OCI-LY1 (cell line): ENCODE results near the gene MCTP1.

Source experiments
- H2AFZ ChIP-seq: fragments of 200-600 bp; sonication (generic), shearing (Covaris generic); 2 replicates; pipeline ENCODE4 v1.6.0; 2014; ENCODE audit warnings: antibody characterized with exemption, mild to moderate bottlenecking, low read length
- H3F3A ChIP-seq: fragments of 200-600 bp; sonication (generic), shearing (Covaris generic); 2 replicates; pipeline ENCODE4 v1.6.0; 2014; ENCODE audit warnings: mild to moderate bottlenecking, antibody characterized with exemption, low read length, moderate library complexity; ENCODE audit not compliant: insufficient read depth
- H3K27ac ChIP-seq: fragments of 200-600 bp; sonication (generic); 2 replicates; pipeline ENCODE4 v1.5.1; 2014; ENCODE audit warnings: low read length, mixed run types, mild to moderate bottlenecking, low read depth; ENCODE audit not compliant: poor library complexity, severe bottlenecking
- H3K27me3 ChIP-seq: fragments of 200-600 bp; sonication (generic); 2 replicates; pipeline ENCODE4 v1.6.0; 2014; ENCODE audit warnings: antibody characterized with exemption, mild to moderate bottlenecking, low read length, moderate library complexity; ENCODE audit not compliant: insufficient read depth
- H3K36me3 ChIP-seq: fragments of 200-600 bp; sonication (generic); 2 replicates; pipeline ENCODE4 v1.6.1; 2014; ENCODE audit warnings: mild to moderate bottlenecking, antibody characterized with exemption, low read length, moderate library complexity, mixed read lengths; ENCODE audit not compliant: insufficient read depth
- H3K4me1 ChIP-seq: fragments of 200-600 bp; sonication (generic); 2 replicates; pipeline ENCODE4 v1.5.1; 2014; ENCODE audit warnings: mild to moderate bottlenecking, low read length, moderate library complexity; ENCODE audit not compliant: insufficient read depth, severe bottlenecking
- H3K4me2 ChIP-seq: fragments of 200-600 bp; sonication (generic), shearing (Covaris generic); 2 replicates; pipeline ENCODE4 v1.6.1; 2014; ENCODE audit warnings: low read length
- H3K4me3 ChIP-seq: fragments of 200-600 bp; sonication (generic); 2 replicates; pipeline ENCODE4 v1.5.1; 2014; ENCODE audit warnings: low read length, low read depth, mild to moderate bottlenecking, mixed read lengths; ENCODE audit not compliant: poor library complexity, severe bottlenecking
- H3K79me2 ChIP-seq: fragments of 200-600 bp; shearing (Covaris generic); 2 replicates; pipeline ENCODE4 v1.6.1; 2016; ENCODE audit warnings: mixed run types, low read length, mixed read lengths; ENCODE audit not compliant: insufficient read depth
- H3K9ac ChIP-seq: fragments of 200-600 bp; sonication (generic), shearing (Covaris generic); 2 replicates; pipeline ENCODE4 v1.6.1; 2014; ENCODE audit warnings: mild to moderate bottlenecking, low read length, mixed read lengths
- H3K9me2 ChIP-seq: fragments of 200-600 bp; sonication (generic), shearing (Covaris generic); 2 replicates; pipeline ENCODE4 v1.6.1; 2014; ENCODE audit warnings: low read depth, mild to moderate bottlenecking, low read length, mixed read lengths
- H3K9me3 ChIP-seq: fragments of 200-600 bp; shearing (Covaris generic); 2 replicates; pipeline ENCODE4 v1.6.1; 2014; ENCODE audit warnings: low read length, mixed read lengths
- H4K20me1 ChIP-seq: fragments of 200-600 bp; sonication (generic), shearing (Covaris generic); 2 replicates; pipeline ENCODE4 v1.6.0; 2016; ENCODE audit warnings: mild to moderate bottlenecking, low read length; ENCODE audit not compliant: insufficient read depth
- CTCF ChIP-seq: fragments of 200-600 bp; sonication (generic), shearing (Covaris generic); IDR thresholded peaks from 2 replicates; pipeline ENCODE4 v1.5.1; 2017; ENCODE audit warnings: mild to moderate bottlenecking, antibody characterized with exemption, low read length, moderate library complexity, mixed read lengths
- EZH2 ChIP-seq: fragments of 200-600 bp; sonication (generic), shearing (Covaris generic); IDR thresholded peaks from 2 replicates; pipeline ENCODE4 v1.8.0; 2017; ENCODE audit warnings: borderline replicate concordance, mixed run types, mild to moderate bottlenecking, antibody characterized with exemption, low read length, moderate library complexity, mixed read lengths

The MCTP1 gene

GRCh38 chr5:94788527-94788926 is 496.4 kb downstream of the MCTP1 start:
- TF ChIP-seq CTCF: no peak
- no peak for TF ChIP-seq EZH2
- Histone ChIP-seq H3K36me3 (no peaks in the 10 kb centered on the region), H2AFZ (no peak overlapping the region), H3K27me3 (no peaks in the 10 kb centered on the region), H3K9me2 (no peaks in the 10 kb centered on the region), H3K9ac (no peak overlapping the region), H3K9me3 (no peaks in the 10 kb centered on the region), H3K4me3 (no peak overlapping the region), H3F3A (no peaks in the 10 kb centered on the region), H3K27ac (no peak overlapping the region), H3K4me2 (no peak overlapping the region), H4K20me1 (no peaks in the 10 kb centered on the region), H3K79me2 (no peaks in the 10 kb centered on the region), H3K4me1 (peaks cover 51% of the 10 kb centered on the region)

GRCh38 chr5:94784536-94785505 is 500.1 kb downstream of the MCTP1 start:
- no peaks in the 10 kb centered on the region for H3K36me3 ChIP-seq
- peak; percentile 61 for TF ChIP-seq CTCF
- no peak for TF ChIP-seq EZH2
- no peaks in the 10 kb centered on the region for H3K27me3 ChIP-seq
- H3K9ac ChIP-seq: no peak overlapping the region
- H3K4me1 ChIP-seq: peaks cover 62% of the 10 kb centered on the region
- H3K4me2 ChIP-seq: no peak overlapping the region
- H3K79me2 ChIP-seq: no peaks in the 10 kb centered on the region
- H3K4me3 ChIP-seq: no peak overlapping the region
- no peak overlapping the region for H3K27ac ChIP-seq
- H3F3A ChIP-seq: no peaks in the 10 kb centered on the region
- H3K9me3 ChIP-seq: no peaks in the 10 kb centered on the region
- no peaks in the 10 kb centered on the region for H3K9me2 ChIP-seq
- no peak overlapping the region for H2AFZ ChIP-seq
- H4K20me1 ChIP-seq: no peaks in the 10 kb centered on the region

GRCh38 chr5:94782383-94782782 is 502.5 kb downstream of the MCTP1 start:
- TF ChIP-seq CTCF (no peak), EZH2 (no peak)
- H3K9me3 ChIP-seq: no peaks in the 10 kb centered on the region
- no peaks in the 10 kb centered on the region for H3F3A ChIP-seq
- H3K27me3 ChIP-seq: no peaks in the 10 kb centered on the region
- H3K36me3 ChIP-seq: no peaks in the 10 kb centered on the region
- H4K20me1 ChIP-seq: no peaks in the 10 kb centered on the region
- no peak overlapping the region for H3K9ac ChIP-seq
- H3K4me3 ChIP-seq: no peak overlapping the region
- H3K4me2 ChIP-seq: no peak overlapping the region
- no peaks in the 10 kb centered on the region for H3K9me2 ChIP-seq
- H2AFZ ChIP-seq: peak overlapping the region; percentile 25; the same call in 1 of the 2 replicates
- H3K79me2 ChIP-seq: no peaks in the 10 kb centered on the region
- peaks cover 76% of the 10 kb centered on the region for H3K4me1 ChIP-seq
- no peak overlapping the region for H3K27ac ChIP-seq
